Measurements from ENCODE around the gene ARAF. TPM values are rescaled to one million over a fixed set of nuclear protein-coding genes. Genes with fewer than 3 reads are reported as not detected.

The ARAF gene
- total RNA-seq, 1 donor from 2014 or later, result 44.0 TPM

GRCh38 chrX:47610511-47610910 lies 49.5 kb downstream of the ARAF start:
- no peak for DNase-seq (ENCODE audit: low read depth)
- Histone ChIP-seq H3K4me2 (ENCODE audit: low read length) (no peak overlapping the region), H3K4me1 (ENCODE audit: insufficient read depth, low read length) (no peaks in the 10 kb centered on the region), H3K9ac (ENCODE audit: low read length) (no peak overlapping the region), H3K36me3 (ENCODE audit: insufficient read depth, low read length) (no peaks in the 10 kb centered on the region), H2AFZ (ENCODE audit: low read depth, low read length) (no peak overlapping the region), H3K27me3 (ENCODE audit: insufficient read depth, low read length) (no peaks in the 10 kb centered on the region), H3K79me2 (ENCODE audit: insufficient read depth, low read length) (no peaks in the 10 kb centered on the region), H4K20me1 (ENCODE audit: insufficient read depth, low read length) (no peaks in the 10 kb centered on the region), H3K9me3 (ENCODE audit: insufficient read depth, low read depth, low read length) (no peaks in the 10 kb centered on the region), H3K27ac (ENCODE audit: low read depth, low read length) (no peak overlapping the region), H3K4me3 (ENCODE audit: insufficient read depth, low read depth, low read length) (no peak overlapping the region)
- Mint-ChIP-seq H3K27ac (ENCODE audit: unreplicated experiment) (no peak overlapping the region), H3K36me3 (ENCODE audit: low read depth, unreplicated experiment) (no peaks in the 10 kb centered on the region), H3K4me3 (ENCODE audit: unreplicated experiment) (no peak overlapping the region), H3K9me3 (ENCODE audit: unreplicated experiment) (peaks cover 2% of the 10 kb centered on the region), H3K27me3 (ENCODE audit: low read depth, unreplicated experiment) (no peaks in the 10 kb centered on the region), H3K4me1 (ENCODE audit: low read depth, unreplicated experiment) (no peaks in the 10 kb centered on the region)
- no peak for FAIRE-seq
- TF ChIP-seq CTCF (IDR thresholded peaks at IDR 0.05; ENCODE audit: insufficient read depth, low read depth, low read length), result no peak
- no peak for TF ChIP-seq EZH2 (IDR thresholded peaks at IDR 0.05; ENCODE audit: insufficient read depth, low read length)

GRCh38 chrX:47611489-47611888 lies 50.5 kb downstream of the ARAF start:
- no peaks in the 10 kb centered on the region for H3K36me3 Mint-ChIP-seq (ENCODE audit: low read depth, unreplicated experiment)

More at GRCh38 chrX:47611489-47611888, 50.5 kb downstream of the ARAF start:
- no peak for FAIRE-seq
- no peak overlapping the region for H3K27ac ChIP-seq (ENCODE audit: low read depth, low read length)
- H3K27me3 ChIP-seq (ENCODE audit: insufficient read depth, low read length), result no peaks in the 10 kb centered on the region
- H3K4me1 Mint-ChIP-seq (ENCODE audit: low read depth, unreplicated experiment), result no peaks in the 10 kb centered on the region
- H3K79me2 ChIP-seq (ENCODE audit: insufficient read depth, low read length), result no peaks in the 10 kb centered on the region
- no peak for TF ChIP-seq CTCF (IDR thresholded peaks at IDR 0.05; ENCODE audit: insufficient read depth, low read depth, low read length)
- no peak for TF ChIP-seq EZH2 (IDR thresholded peaks at IDR 0.05; ENCODE audit: insufficient read depth, low read length)
- H3K27ac Mint-ChIP-seq (ENCODE audit: unreplicated experiment), result no peak overlapping the region
- H3K4me3 Mint-ChIP-seq (ENCODE audit: unreplicated experiment), result no peak overlapping the region
- no peaks in the 10 kb centered on the region for H3K36me3 ChIP-seq (ENCODE audit: insufficient read depth, low read length)
- no peaks in the 10 kb centered on the region for H3K9me3 ChIP-seq (ENCODE audit: insufficient read depth, low read depth, low read length)
- no peak for DNase-seq (ENCODE audit: low read depth)
- no peak overlapping the region for H3K4me2 ChIP-seq (ENCODE audit: low read length)
- no peaks in the 10 kb centered on the region for H3K4me1 ChIP-seq (ENCODE audit: insufficient read depth, low read length)
- no peak overlapping the region for H2AFZ ChIP-seq (ENCODE audit: low read depth, low read length)
- H3K9ac ChIP-seq (ENCODE audit: low read length), result no peak overlapping the region
- H3K27me3 Mint-ChIP-seq (ENCODE audit: low read depth, unreplicated experiment), result peaks cover 3% of the 10 kb centered on the region
- H3K9me3 Mint-ChIP-seq (ENCODE audit: unreplicated experiment), result peaks cover 2% of the 10 kb centered on the region
- H4K20me1 ChIP-seq (ENCODE audit: insufficient read depth, low read length), result no peaks in the 10 kb centered on the region
- no peak overlapping the region for H3K4me3 ChIP-seq (ENCODE audit: insufficient read depth, low read depth, low read length)

Data from astrocyte (in vitro differentiated cells and primary cell).